ENCODE results near the gene OR51E1.

Gene OR51E1

GRCh38 chr11:4643682-4644081 is at the start of gene OR51E1:
OR51E1 (plus strand) TSS chr11:4643982; CDS start chr11:4652527, 8,545 bp downstream.
- no peak for DNase-seq

GRCh38 chr11:4605057-4605456 is 38.7 kb upstream of the OR51E1 start:
- no peak for DNase-seq

- no peak for DNase-seq
These were observed 37.4 kb upstream of the OR51E1 start for GRCh38 chr11:4606231-4607015.

GRCh38 chr11:4607096-4607495 is 36.7 kb upstream of the OR51E1 start:
- no peak for DNase-seq

- DNase-seq = peak; percentile 94
These were observed 35.8 kb upstream of the OR51E1 start, which contains the start of gene TRIM68 for GRCh38 chr11:4607781-4608666. TRIM68 (minus strand) TSS chr11:4608231; CDS start chr11:4605504, 2,727 bp downstream.

- peak; percentile 21 to 24 for DNase-seq
These were observed 33.4 kb upstream of the OR51E1 start for GRCh38 chr11:4610258-4610935.

GRCh38 chr11:4611986-4612385 is 31.8 kb upstream of the OR51E1 start:
- DNase-seq = no peak

- DNase-seq = no peak
These were observed 27.8 kb upstream of the OR51E1 start for GRCh38 chr11:4615856-4616444.

- DNase-seq = no peak
These were observed 24.3 kb upstream of the OR51E1 start for GRCh38 chr11:4619514-4619913.

- DNase-seq = peak; percentile 75 to 84
These were observed 17.3 kb upstream of the OR51E1 start for GRCh38 chr11:4626207-4627099.

- no peak for DNase-seq
These were observed 7.6 kb upstream of the OR51E1 start for GRCh38 chr11:4636136-4636535.

- peak; percentile 59 to 67 for DNase-seq
These were observed 6.7 kb upstream of the OR51E1 start, which contains the start of gene OR51D1 for GRCh38 chr11:4636962-4637661. OR51D1 (plus strand) TSS chr11:4637477; CDS start chr11:4639791, 2,314 bp downstream.

- DNase-seq = no peak
These were observed 6.1 kb upstream of the OR51E1 start for GRCh38 chr11:4637662-4638047.

GRCh38 chr11:4639931-4640330 is 3.9 kb upstream of the OR51E1 start:
- DNase-seq = no peak

GRCh38 chr11:4641501-4641900 is 2.3 kb upstream of the OR51E1 start:
- DNase-seq = no peak

GRCh38 chr11:4642043-4642442 is 1.7 kb upstream of the OR51E1 start:
- DNase-seq = no peak

- no peak for DNase-seq
These were observed 706 bp upstream of the OR51E1 start for GRCh38 chr11:4643076-4643475.

GRCh38 chr11:4644233-4644632 is 451 bp downstream of the OR51E1 start:
- DNase-seq = no peak

GRCh38 chr11:4645974-4646373 is 2.2 kb downstream of the OR51E1 start:
- DNase-seq = no peak

- no peak for DNase-seq
These were observed 4.0 kb downstream of the OR51E1 start for GRCh38 chr11:4647766-4648165.
